Left cardiac atrium (tissue), 4 donors: ENCODE data around the gene KLK3. TPM values are rescaled to one million over a fixed set of nuclear protein-coding genes. Genes with fewer than 3 reads are reported as not detected.
"Not testable (repeated sequence)": the region's sequence is repeated elsewhere in the genome, so short reads cannot be mapped to it uniquely, and the experiment has no call there.

Experiments
- ATAC-seq, 2 donors: fragments of 200-7000 bp; cut with Tn5 transposase; one replicate each; pipeline ENCODE4 v1.9.1; 2020; ENCODE audit warnings: mild to moderate bottlenecking in 2 of 2, moderate library complexity in 2 of 2
- DNase-seq: peaks from one replicate; pipeline ENCODE4 v3.0.0-alpha.2; 2020
- intact Hi-C, 2 donors: fragments of 100-400 bp; cut with DNase I; formaldehyde crosslinking; loops; one replicate each; pipeline versions ENCODE4 v1.14.1 to v1.15.1; 2022 to 2023
- long read RNA-seq: library from polyadenylated mRNA; unstranded; transcript quantifications from one replicate; pipeline ENCODE4 v2.0.0, GENCODE V29; 2021
- total RNA-seq, 2 donors: library from RNA; stranded (reverse); fragmentation: NEBNext Ultra II Directional; extraction: Animal tissue kit (Norgen Biotek cat#: 25700); gene quantifications; one replicate each; pipeline ENCODE4 v1.2.1, GENCODE V29; 2021
- donor health status: DM: no; HTN: yes; CAD: no.
- donor health status: DM: no; HTN: yes; CAD: no; lungs with severe emphysema.
- donor health status: DM: yes; HTN: yes; CAD: no.
- donor health status: Dilated cardiomyopathy.

The KLK3 gene
- not detected for total RNA-seq
- long read RNA-seq: 0 reads

DNA sequence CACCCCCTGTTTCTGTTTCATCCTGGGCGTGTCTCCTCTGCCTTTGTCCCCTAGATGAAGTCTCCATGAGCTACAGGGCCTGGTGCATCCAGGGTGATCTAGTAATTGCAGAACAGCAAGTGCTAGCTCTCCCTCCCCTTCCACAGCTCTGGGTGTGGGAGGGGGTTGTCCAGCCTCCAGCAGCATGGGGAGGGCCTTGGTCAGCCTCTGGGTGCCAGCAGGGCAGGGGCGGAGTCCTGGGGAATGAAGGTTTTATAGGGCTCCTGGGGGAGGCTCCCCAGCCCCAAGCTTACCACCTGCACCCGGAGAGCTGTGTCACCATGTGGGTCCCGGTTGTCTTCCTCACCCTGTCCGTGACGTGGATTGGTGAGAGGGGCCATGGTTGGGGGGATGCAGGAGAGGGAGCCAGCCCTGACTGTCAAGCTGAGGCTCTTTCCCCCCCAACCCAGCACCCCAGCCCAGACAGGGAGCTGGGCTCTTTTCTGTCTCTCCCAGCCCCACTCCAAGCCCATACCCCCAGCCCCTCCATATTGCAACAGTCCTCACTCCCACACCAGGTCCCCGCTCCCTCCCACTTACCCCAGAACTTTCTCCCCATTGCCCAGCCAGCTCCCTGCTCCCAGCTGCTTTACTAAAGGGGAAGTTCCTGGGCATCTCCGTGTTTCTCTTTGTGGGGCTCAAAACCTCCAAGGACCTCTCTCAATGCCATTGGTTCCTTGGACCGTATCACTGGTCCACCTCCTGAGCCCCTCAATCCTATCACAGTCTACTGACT is at the start of gene KLK3:
Gene KLK3 (plus strand): TSS at position 280 of the 775 bp plus-strand sequence. CDS start 41 bp downstream, at position 321.
- intact Hi-C loops: no loop called here
- ATAC-seq: no peak
- DNase-seq: no peak

- DNase-seq (no peak), ATAC-seq (no peak)
- intact Hi-C loops: no loop called here
These were observed 45.9 kb upstream of the KLK3 start for GRCh38 chr19:50808856-50809255.

GRCh38 chr19:50811622-50812238 is 43.0 kb upstream of the KLK3 start:
- DNase-seq, intact Hi-C loops, ATAC-seq: not testable (repeated sequence)

DNA sequence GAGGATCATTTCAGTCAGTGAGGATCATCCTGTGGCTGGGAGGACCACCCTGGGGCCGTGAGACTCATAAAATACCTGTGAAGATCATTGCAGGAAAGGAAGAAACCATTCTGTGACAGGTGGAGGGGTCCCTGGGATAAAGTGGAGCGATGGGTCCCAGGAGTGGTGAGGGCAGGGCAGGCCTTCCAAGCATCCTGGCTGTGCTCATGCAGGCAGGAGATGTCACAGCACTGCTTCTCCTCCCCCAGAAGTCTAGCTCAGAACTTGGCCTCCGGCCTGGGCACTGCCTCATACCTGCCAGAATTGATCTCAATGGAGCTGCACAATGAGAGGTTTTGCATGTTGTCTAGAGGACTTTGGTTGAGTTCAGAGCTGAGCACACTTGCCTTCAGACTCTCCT is 42.2 kb upstream of the KLK3 start:
- intact Hi-C loops: no loop called here
- no peak for ATAC-seq
- no peak for DNase-seq

DNA sequence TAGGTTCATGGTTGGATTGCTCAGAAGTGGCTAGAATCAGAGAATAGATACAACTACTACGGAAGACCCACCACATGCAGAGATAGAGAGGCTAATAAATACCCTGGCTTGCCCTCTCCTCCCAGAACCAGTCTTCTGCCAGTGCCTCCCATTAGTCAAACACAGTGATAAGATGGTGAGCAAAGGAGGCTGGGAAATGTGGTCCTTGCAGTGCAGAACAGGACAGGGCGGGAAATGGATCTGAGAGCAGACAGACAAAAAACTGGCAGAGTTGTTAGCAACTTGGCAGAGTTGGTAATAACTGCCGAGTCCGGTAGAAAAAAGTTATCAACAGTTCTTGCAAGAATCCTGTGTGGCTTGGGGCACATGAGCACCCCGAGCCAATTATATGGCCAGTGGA is 39.8 kb upstream of the KLK3 start:
- no peak for DNase-seq
- no peak for ATAC-seq
- intact Hi-C loops: no loop called here

GRCh38 chr19:50815439-50815838 is 39.3 kb upstream of the KLK3 start:
- DNase-seq (no peak), ATAC-seq (no peak)
- intact Hi-C loops: no loop called here

DNA sequence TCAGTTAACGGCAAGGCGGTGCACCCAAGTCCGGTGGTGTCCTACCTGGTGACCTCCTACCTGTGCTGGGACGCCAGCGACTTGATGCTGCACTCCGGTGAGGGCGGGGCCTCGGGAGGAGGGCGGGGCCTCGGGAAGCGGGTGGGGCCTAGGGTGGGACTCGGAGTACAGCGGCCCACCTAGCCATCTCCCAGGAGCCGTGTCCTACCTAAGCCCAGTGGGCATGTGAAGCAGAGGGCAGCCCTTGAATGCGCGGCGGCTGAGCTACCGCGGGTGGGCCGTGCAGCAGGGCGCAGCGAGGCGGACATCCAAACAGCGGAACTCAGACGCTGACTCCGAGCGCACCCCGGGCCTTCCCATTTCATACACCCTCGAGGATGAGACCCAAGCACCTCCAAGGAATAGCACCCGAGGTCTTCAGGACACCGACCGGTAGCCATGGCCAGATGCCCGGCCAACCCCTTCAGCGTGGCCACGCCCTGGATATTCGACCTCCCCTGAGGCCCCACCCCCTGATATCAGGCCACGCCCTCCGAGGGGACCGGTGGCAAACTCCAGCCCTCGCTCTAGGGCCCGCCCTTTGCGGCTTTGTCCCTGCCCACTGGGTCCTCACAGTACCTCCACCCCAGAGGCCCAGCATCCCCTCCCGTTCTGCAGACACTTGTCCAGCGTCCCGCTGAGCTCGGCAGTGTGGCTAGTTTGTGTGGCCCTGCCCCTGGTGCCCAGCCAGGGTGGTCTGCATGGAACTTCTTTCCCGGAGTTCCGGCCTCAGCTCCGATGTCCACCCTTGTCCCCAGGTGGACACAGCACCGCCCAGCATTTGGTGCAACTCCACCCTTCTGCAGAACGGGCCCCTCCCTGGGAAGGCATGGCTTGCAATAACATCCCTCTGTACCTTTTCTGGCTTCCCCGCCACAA is 36.5 kb upstream of the KLK3 start:
- intact Hi-C loops: no loop called here
- ATAC-seq: peak in 1 of 2 donors; percentile 65
- peak; percentile 66 for DNase-seq

DNA sequence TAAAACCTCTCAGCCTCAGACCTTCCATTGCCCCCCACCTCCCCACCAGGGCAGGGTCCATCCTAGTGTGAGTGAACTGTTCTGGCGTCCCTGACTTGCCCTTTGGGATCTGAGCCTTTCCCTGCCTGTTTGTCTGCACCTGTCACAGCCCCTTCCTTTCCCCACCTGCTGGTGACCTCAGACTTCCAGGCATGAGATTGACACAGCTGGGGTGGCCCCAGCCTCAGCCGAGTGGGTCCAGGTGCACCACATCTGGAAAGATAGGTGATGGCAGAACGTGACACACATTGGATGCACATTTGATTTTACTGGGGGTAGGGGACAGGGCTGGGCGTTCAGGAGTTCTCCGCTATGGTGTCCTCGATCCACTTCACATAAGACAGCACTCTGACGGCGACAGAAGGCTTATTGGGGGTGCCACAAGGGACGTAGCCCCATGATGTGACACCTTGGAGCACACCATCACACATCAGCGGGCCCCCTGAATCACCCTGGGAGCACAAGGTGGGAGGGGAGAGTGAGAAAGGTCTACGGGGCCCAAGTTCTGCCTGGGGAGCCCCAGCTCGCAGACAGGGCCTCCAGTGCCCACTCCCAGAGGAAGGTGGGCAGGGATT is 35.7 kb upstream of the KLK3 start:
- no peak for DNase-seq
- intact Hi-C loops: no loop called here
- ATAC-seq: no peak

- intact Hi-C loops: no loop called here
- ATAC-seq (no peak), DNase-seq (no peak)
These were observed 35.1 kb upstream of the KLK3 start for GRCh38 chr19:50819636-50820035.

DNA sequence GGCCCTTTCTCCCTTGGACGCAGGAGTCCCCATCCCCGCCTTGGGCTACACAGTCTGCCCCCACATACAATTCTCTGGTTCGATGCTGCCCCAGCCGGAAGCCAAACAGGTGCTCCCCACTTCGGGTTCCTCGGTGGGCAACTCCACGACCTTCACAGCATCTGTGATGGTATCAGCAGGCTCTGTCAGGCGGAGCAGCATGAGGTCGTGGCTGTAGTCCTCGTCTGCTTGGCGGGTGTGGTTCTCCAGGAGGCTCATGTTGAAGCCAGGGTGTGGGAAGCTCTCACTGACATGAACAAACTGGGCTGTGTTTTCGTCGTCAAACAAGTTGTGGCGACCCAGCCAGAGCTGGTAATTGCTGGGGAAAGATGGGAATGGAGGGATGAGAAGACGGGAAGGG is 34.6 kb upstream of the KLK3 start:
- intact Hi-C loops: no loop called here
- no peak for ATAC-seq
- DNase-seq: no peak

- DNase-seq (peak; percentile 42), ATAC-seq (peak in 1 of 2 donors; percentile 64)
- intact Hi-C loops: no loop called here
These were observed 34.0 kb upstream of the KLK3 start for GRCh38 chr19:50820549-50821247.

- DNase-seq (no peak), ATAC-seq (no peak)
- intact Hi-C loops: no loop called here
These were observed 33.5 kb upstream of the KLK3 start for GRCh38 chr19:50821248-50821612.

GRCh38 chr19:50821622-50822021 is 33.1 kb upstream of the KLK3 start:
- DNase-seq (no peak), ATAC-seq (no peak)
- intact Hi-C loops: no loop called here

DNA sequence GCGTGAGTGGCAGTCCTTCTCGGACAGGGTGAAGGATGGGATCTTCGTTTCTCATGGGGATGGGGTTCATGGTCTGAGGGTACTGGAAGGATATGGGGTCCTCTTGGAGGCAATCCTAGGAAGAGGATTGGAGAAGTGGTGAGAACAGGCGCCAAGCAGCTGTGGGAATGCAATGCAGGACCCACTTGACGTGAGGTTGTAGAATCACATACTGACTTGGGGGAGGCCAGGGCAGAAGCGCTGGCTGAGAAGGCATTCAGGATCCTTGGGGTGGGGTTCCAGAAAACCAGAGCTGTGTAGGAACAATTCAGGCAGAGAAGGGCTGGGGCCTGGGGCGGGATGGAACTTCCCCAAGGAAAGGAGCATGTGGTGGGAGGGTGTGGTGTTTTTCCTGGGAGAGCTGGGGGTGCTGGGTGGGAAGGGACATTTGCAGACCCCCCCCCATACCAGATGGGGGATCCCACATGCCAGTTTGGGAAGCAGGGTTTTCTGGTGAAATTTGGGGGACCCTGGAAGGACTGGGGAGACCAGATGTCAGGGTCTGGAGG is 32.0 kb upstream of the KLK3 start:
- no peak for ATAC-seq
- no peak for DNase-seq
- intact Hi-C loops: no loop called here

DNA sequence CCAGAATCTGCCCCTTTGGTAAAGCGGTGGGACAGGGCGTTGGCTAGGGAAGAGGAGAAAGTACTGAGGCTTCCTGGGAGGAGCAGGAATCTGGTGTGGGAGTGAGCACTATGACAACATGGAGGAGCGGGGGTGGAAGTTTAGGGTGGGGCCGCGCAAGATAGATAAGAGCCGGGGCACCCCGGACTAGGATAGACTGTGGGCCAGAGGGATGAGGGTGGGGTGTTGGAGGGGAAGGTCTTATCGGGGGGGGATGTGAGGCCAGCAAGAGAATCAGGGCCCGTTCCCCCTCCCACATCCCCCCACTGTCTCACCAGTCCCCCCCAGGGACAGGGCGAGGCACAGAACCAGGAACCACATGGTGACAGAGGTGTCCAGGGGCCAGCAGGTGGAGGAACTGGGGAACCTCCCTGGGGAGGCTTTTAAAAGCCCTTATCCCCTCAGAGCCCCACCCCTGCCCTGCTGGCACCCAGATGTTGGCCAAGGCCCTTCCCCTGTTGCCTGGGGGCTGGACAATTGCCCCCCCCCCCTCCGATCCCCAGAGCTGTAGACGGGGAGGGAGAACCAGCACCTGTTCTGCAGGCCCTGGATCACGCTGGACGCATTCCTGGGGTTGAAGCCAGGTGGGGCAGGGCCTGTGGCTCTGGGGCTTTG is 31.2 kb upstream of the KLK3 start, which contains the start of gene KLK1:
Gene KLK1 (minus strand): TSS at position 399 of the 654 bp plus-strand sequence. CDS start 39 bp downstream, at position 360.
- ATAC-seq: peak in 1 of 2 donors; percentile 45
- intact Hi-C loops: no loop called here

DNA sequence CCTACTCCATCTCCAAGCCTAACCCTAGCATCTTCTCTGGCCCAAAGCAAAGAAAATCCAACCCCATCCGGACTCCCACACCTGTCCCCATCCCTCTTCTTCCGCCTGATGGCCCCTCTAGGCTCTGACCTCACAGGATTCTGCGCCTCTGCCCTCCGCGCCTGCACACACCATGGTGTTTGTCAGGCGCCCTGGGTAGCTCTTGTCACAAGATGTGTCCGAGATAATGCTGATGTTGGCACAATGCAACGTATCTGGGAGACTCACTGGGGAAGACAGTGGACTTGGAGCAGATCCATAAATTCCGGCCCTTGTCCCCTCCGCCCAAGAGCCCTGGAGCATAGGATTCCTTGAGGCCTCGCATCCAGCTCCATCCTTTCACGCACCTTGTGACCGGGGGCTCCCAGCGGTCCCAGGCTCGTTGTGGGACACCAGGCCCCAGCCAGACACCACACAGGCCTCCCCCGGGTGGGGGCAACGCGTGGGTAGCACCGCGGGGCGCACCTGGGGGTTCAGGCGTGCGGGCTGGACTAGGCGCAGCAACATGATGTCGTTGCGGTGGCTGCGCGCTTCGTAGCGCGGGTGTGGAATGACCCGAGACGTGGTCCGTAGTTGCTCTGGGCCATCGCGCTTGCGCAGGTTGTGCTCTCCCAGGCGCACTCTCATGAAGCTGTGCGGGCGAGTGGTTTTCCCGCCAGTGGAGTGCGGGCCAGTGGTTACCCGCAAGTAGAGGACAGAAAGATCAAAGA is 28.0 kb upstream of the KLK3 start:
- ATAC-seq (no peak), DNase-seq (no peak)
- intact Hi-C loops: no loop called here

More for the DNA sequence above, 31.2 kb upstream of the KLK3 start, which contains the start of gene KLK1:
- DNase-seq: no peak

GRCh38 chr19:50827476-50827875 is 27.2 kb upstream of the KLK3 start:
- DNase-seq: no peak
- no peak for ATAC-seq
- intact Hi-C loops: no loop called here
